CD4-positive, alpha-beta memory T cell (primary cell): ENCODE measurements around the gene PRELID3B. TPM values are rescaled to one million over a fixed set of nuclear protein-coding genes. Genes with fewer than 3 reads are reported as not detected.

ENCODE experiments used
- CTCF ChIA-PET: fragments of 350-600 bp; sonication (Branson Sonifier 250); formaldehyde crosslinking; loops from one replicate; lab custom pipeline; 2021; ENCODE audit warnings: inconsistent platforms; ENCODE audit not compliant: partially characterized antibody; lab: Charles Lee
- POLR2A ChIA-PET: fragments of 350-600 bp; sonication (Branson Sonifier 250); formaldehyde crosslinking; loops from one replicate; lab custom pipeline; 2021; ENCODE audit not compliant: partially characterized antibody; lab: Charles Lee
- DNase-seq, 5 donors: peaks; one replicate each; pipeline versions ENCODE4 v3.0.0 to v3.0.0-alpha.2; 2020 to 2022; ENCODE audit warnings: mixed read lengths in 1 of 5
- H3K27ac ChIP-seq: one replicate; pipeline ENCODE4 v1.7.0; 2013; ENCODE audit warnings: low read depth, low read length
- H3K27me3 ChIP-seq: 2 replicates; pipeline ENCODE4 v1.7.0; 2013; ENCODE audit warnings: mild to moderate bottlenecking, low read length, moderate library complexity; ENCODE audit not compliant: insufficient read depth
- H3K36me3 ChIP-seq: 2 replicates; pipeline ENCODE4 v1.7.0; 2013; ENCODE audit warnings: mild to moderate bottlenecking, low read length, moderate library complexity; ENCODE audit not compliant: insufficient read depth
- H3K4me1 ChIP-seq: 2 replicates; pipeline ENCODE4 v1.7.0; 2013; ENCODE audit warnings: mild to moderate bottlenecking, low read length, moderate library complexity; ENCODE audit not compliant: insufficient read depth
- H3K4me3 ChIP-seq, 2 donors: one replicate each; pipeline ENCODE4 v1.7.0; 2013; ENCODE audit warnings: low read length in 2 of 2, mild to moderate bottlenecking in 1 of 2
- H3K9me3 ChIP-seq, 2 donors: one replicate each; pipeline ENCODE4 v1.7.0; 2013; ENCODE audit warnings: low read length in 2 of 2, control low read depth in 1 of 2; ENCODE audit not compliant: control insufficient read depth in 1 of 2
- H3K27ac Mint-ChIP-seq, 7 donors: one replicate each; pipeline ENCODE4 v1.8.0; 2020 to 2021; ENCODE audit warnings: mixed read lengths in 7 of 7, mild to moderate bottlenecking in 6 of 7, inconsistent platforms in 3 of 7, moderate library complexity in 3 of 7
- H3K27me3 Mint-ChIP-seq, 2 donors: one replicate each; pipeline ENCODE4 v1.8.0; 2020 to 2021; ENCODE audit warnings: mixed read lengths in 2 of 2
- H3K36me3 Mint-ChIP-seq, 2 donors: one replicate each; pipeline ENCODE4 v1.8.0; 2020 to 2021; ENCODE audit warnings: mixed read lengths in 2 of 2, inconsistent platforms in 1 of 2, mild to moderate bottlenecking in 1 of 2
- H3K4me1 Mint-ChIP-seq, 4 donors: one replicate each; pipeline ENCODE4 v1.8.0; 2020 to 2021; ENCODE audit warnings: mixed read lengths in 4 of 4, mild to moderate bottlenecking in 1 of 4
- H3K4me3 Mint-ChIP-seq, 8 donors: one replicate each; pipeline ENCODE4 v1.8.0; 2020 to 2021; ENCODE audit warnings: mixed read lengths in 8 of 8, mild to moderate bottlenecking in 7 of 8, moderate library complexity in 6 of 8, inconsistent platforms in 3 of 8
- H3K9me3 Mint-ChIP-seq, 8 donors: one replicate each; pipeline ENCODE4 v1.8.0; 2020 to 2021; ENCODE audit warnings: mixed read lengths in 8 of 8, mild to moderate bottlenecking in 5 of 8, inconsistent platforms in 3 of 8, moderate library complexity in 1 of 8
- intact Hi-C: fragments of 100-400 bp; cut with micrococcal nuclease; formaldehyde crosslinking; loops from one replicate; pipeline ENCODE4 v1.15.1; 2023
- polyA plus RNA-seq, 2 donors: library from polyadenylated mRNA; unstranded; fragments of 300-500 nt; fragmentation: Illumina TruSeq; gene quantifications; one replicate each; pipeline ENCODE4 v1.2.3, GENCODE V29; 2021
- total RNA-seq, 2 experiments: library from RNA; stranded (reverse); gene quantifications; one replicate each; pipeline ENCODE4 v1.2.3, GENCODE V29; 2021

Gene PRELID3B
- total and polyA plus RNA-seq, 4 experiments from 2014 or later, result 35.7 to 54.7 (median 50.2) TPM

DNA sequence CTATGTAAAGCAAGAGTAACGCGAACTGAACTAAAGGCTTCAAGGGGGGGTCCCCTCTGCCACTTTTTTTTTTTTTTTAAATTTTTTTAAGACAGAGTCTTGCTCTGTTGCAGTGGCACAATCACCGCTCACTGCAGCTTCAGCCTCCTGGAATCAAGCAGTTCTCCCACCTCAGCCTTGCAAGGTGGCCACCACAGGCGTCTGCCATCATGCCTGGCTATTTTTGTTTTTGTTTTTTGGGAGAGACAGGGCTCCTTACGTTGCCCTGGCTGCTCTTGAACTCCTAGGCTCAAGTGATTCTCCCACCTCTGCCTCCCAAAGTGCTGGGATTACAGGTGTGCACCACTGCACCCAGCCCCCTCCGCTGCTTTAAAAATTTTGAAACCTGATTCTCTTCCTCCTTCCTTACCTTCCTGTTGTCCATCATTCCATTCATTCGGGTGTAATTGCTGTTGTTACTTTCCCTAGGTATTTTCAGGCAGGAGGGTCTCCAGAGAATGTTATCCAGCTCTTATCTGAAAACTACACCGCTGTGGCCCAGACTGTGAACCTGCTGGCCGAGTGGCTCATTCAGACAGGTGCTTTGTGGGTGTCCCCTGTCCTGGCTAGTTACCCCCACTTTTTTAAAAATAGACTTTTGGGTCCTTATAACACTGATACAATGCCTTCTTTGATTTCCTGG lies 56.2 kb downstream of the PRELID3B start:
- ChIA-PET POLR2A (no interaction called here), CTCF (no interaction called here)
- peak overlapping the region in 5 of 7 donors; percentile 18 to 75 (median 23) for H3K27ac Mint-ChIP-seq
- peaks cover 58% of the 10 kb centered on the region for H3K36me3 ChIP-seq
- no peaks in the 10 kb centered on the region for H3K27me3 ChIP-seq
- intact Hi-C loops, result no loop called here
- no peak overlapping the region for H3K4me3 ChIP-seq
- no peak for DNase-seq
- peaks cover 38 to 55% of the 10 kb centered on the region in 2 donors for H3K36me3 Mint-ChIP-seq
- no peaks in the 10 kb centered on the region for H3K27me3 Mint-ChIP-seq
- H3K4me3 Mint-ChIP-seq, result no peak overlapping the region
- H3K4me1 Mint-ChIP-seq, result peaks cover 36 to 46% (median 41%) of the 10 kb centered on the region in 4 donors
- H3K27ac ChIP-seq, result no peak overlapping the region
- H3K9me3 Mint-ChIP-seq, result no peaks in the 10 kb centered on the region
- peaks cover 37% of the 10 kb centered on the region for H3K4me1 ChIP-seq
- no peaks in the 10 kb centered on the region for H3K9me3 ChIP-seq

DNA sequence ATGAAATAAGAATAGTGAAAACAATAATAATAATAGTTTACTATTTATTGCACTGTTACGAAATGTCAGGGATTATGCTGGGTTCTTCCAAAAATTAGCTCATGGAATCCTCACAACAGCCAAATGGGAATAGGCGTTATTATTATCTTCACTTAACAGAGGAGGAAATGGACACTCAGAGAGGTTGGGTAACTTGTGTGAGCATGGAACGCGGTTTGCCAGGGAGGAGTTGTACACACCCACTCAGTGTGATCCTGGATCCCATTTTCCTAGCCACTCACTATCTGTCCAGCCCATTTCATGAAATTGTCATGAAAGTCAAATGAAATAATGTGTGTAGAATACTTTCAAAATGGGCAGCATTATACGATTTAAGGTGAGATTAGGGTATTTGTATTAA lies 56.9 kb downstream of the PRELID3B start:
- no peak for DNase-seq
- intact Hi-C loops, result no loop called here
- Mint-ChIP-seq H3K4me1 (peaks cover 36 to 46% (median 41%) of the 10 kb centered on the region in 4 donors), H3K27ac (peak overlapping the region in 2 of 7 donors; percentile 7 to 20), H3K36me3 (peaks cover 33 to 47% of the 10 kb centered on the region in 2 donors), H3K4me3 (no peak overlapping the region), H3K9me3 (no peaks in the 10 kb centered on the region), H3K27me3 (no peaks in the 10 kb centered on the region)
- H3K4me3 ChIP-seq, result no peak overlapping the region
- POLR2A ChIA-PET, result no interaction called here
- peaks cover 39% of the 10 kb centered on the region for H3K4me1 ChIP-seq
- H3K27me3 ChIP-seq, result no peaks in the 10 kb centered on the region
- H3K36me3 ChIP-seq, result peaks cover 50% of the 10 kb centered on the region
- H3K9me3 ChIP-seq, result no peaks in the 10 kb centered on the region
- no peak overlapping the region for H3K27ac ChIP-seq
- CTCF ChIA-PET, result no interaction called here

DNA sequence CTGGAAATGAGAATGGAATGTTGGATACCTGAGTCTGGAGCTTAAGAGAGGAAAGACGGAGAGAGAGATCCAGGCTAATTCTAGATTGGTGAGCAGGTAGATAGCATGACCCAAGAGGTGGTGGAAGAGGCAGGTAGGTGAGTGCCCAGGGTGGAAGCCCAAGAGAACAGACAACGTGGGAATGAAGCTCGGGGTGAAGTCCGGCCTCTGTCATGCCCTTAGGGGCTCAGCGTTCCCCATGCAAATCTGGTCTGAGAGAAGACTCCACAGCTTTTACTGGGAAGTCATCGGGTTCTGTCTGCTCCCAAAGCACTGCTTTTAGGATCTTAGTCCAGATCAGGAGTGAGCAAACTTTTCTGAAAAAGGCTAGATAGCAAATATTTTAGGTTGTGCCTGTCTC lies 57.9 kb downstream of the PRELID3B start:
- no peaks in the 10 kb centered on the region for H3K27me3 Mint-ChIP-seq
- peaks cover 36 to 46% (median 41%) of the 10 kb centered on the region in 4 donors for H3K4me1 Mint-ChIP-seq
- peak overlapping the region in 5 of 7 donors; percentile 18 to 89 (median 58) for H3K27ac Mint-ChIP-seq
- peaks cover 28 to 43% of the 10 kb centered on the region in 2 donors for H3K36me3 Mint-ChIP-seq
- H3K27ac ChIP-seq, result no peak overlapping the region
- no peak overlapping the region for H3K4me3 Mint-ChIP-seq
- no peaks in the 10 kb centered on the region for H3K9me3 Mint-ChIP-seq
- H3K4me1 ChIP-seq, result peaks cover 41% of the 10 kb centered on the region
- no peaks in the 10 kb centered on the region for H3K27me3 ChIP-seq
- CTCF ChIA-PET, result no interaction called here
- H3K36me3 ChIP-seq, result peaks cover 41% of the 10 kb centered on the region
- intact Hi-C loops, result loop anchor here (5.0 kb wide), 1 partner anchor 332 kb away; the partner anchor contains the start of gene STX16
- DNase-seq, result no peak
- no peak overlapping the region for H3K4me3 ChIP-seq
- H3K9me3 ChIP-seq, result no peaks in the 10 kb centered on the region
- POLR2A ChIA-PET, result interaction anchor here (1.6 to 5.0 kb wide), 2 partner anchors 14 to 48 kb away, joined by 3 to 39 read pairs; partner anchors contain the start of gene ATP5F1E

Other genes with a start within 250 kb of the PRELID3B start
- gene GNAS-AS1, start 191.9 kb downstream of the PRELID3B start, total RNA-seq, result 1 to 10 TPM in 1 of 2 experiments, under 1 TPM in 1; 0.94 to 1.1 TPM
- gene GNAS-AS1, start 191.9 kb downstream of the PRELID3B start, polyA plus RNA-seq, result not detected
- 100 to 1,000 TPM; 641 to 645 TPM for gene GNAS, start 190.1 kb downstream of the PRELID3B start, total RNA-seq
- gene GNAS, start 190.1 kb downstream of the PRELID3B start, polyA plus RNA-seq, result 100 to 1,000 TPM in 1 of 2 donors, 10 to 100 TPM in 1; 70.1 to 184 TPM
- gene NELFCD, start 61.5 kb downstream of the PRELID3B start, total RNA-seq, result 10 to 100 TPM; 77.6 to 93.3 TPM
- 10 to 100 TPM; 72.6 to 88.0 TPM for gene NELFCD, start 61.5 kb downstream of the PRELID3B start, polyA plus RNA-seq
- 10 to 100 TPM; 34.8 to 37.3 TPM for gene CTSZ, start 35.5 kb downstream of the PRELID3B start, total RNA-seq
- gene CTSZ, start 35.5 kb downstream of the PRELID3B start, polyA plus RNA-seq, result 1 to 10 TPM in 1 of 2 donors, under 1 TPM in 1; 0.76 to 3.4 TPM
- gene TUBB1, start 23.4 kb downstream of the PRELID3B start, total RNA-seq, result not detected
- gene TUBB1, start 23.4 kb downstream of the PRELID3B start, polyA plus RNA-seq, result not detected
- 10 to 100 TPM; 77.2 to 84.5 TPM for gene ATP5F1E, start 10.5 kb downstream of the PRELID3B start, total RNA-seq
- 100 to 1,000 TPM in 1 of 2 donors, 10 to 100 TPM in 1; 76.9 to 102 TPM for gene ATP5F1E, start 10.5 kb downstream of the PRELID3B start, polyA plus RNA-seq
- 10 to 100 TPM; 46.8 to 49.0 TPM for gene ZNF831, start 121.0 kb upstream of the PRELID3B start, total RNA-seq
- 10 to 100 TPM in 1 of 2 donors, 1 to 10 TPM in 1; 7.8 to 12.1 TPM for gene ZNF831, start 121.0 kb upstream of the PRELID3B start, polyA plus RNA-seq